Omental fat pad (tissue), 4 donors: ENCODE results near the gene SLC13A4. TPM values are rescaled to one million over a fixed set of nuclear protein-coding genes. Genes with fewer than 3 reads are reported as not detected.

Experiments
- ATAC-seq: fragments of 150-250 bp; one replicate; pipeline ENCODE4 v1.9.1; 2016; ENCODE audit warnings: mild to moderate bottlenecking, moderate library complexity; ENCODE audit not compliant: low FRiP score
- DNase-seq: peaks from one replicate; pipeline ENCODE4 v3.0.0-alpha.2; 2019; ENCODE audit warnings: low spot score
- CTCF ChIP-seq, 3 donors: fragments of 450-650 bp; IDR thresholded peaks; one replicate each; pipeline ENCODE4 v1.5.1; 2016 to 2017; ENCODE audit warnings: antibody characterized with exemption in 3 of 3, mild to moderate bottlenecking in 3 of 3, moderate library complexity in 2 of 3
- total RNA-seq, 4 donors: library from RNA; depleted of rRNA; stranded (reverse); fragments of >200 nt; gene quantifications; one replicate each; pipeline ENCODE4 v1.1.0, GENCODE V29; 2016

SLC13A4 gene
- total RNA-seq, 4 donors from 2014 or later, result 0.09 to 1.4 (median 0.79) TPM; not detected in 1

GRCh38 chr7:135665042-135665441 lies 62.9 kb downstream of the SLC13A4 start:
- ATAC-seq, result no peak

GRCh38 chr7:135664046-135664589 lies 63.9 kb downstream of the SLC13A4 start:
- DNase-seq (no peak), ATAC-seq (peak; percentile 6)
- no peak for TF ChIP-seq CTCF (IDR thresholded peaks at IDR 0.05)

More at GRCh38 chr7:135665042-135665441, 62.9 kb downstream of the SLC13A4 start:
- no peak for TF ChIP-seq CTCF (IDR thresholded peaks at IDR 0.05)
- DNase-seq, result no peak

- peak in 1 of 3 donors; percentile 63 for TF ChIP-seq CTCF (IDR thresholded peaks at IDR 0.05)
- ATAC-seq (peak; percentile 93), DNase-seq (peak; percentile 92)
Measured at GRCh38 chr7:135662373-135663114, 65.4 kb downstream of the SLC13A4 start, which contains the start of gene STMP1. Gene STMP1, plus strand, starts transcription at chr7:135662514.

DNA sequence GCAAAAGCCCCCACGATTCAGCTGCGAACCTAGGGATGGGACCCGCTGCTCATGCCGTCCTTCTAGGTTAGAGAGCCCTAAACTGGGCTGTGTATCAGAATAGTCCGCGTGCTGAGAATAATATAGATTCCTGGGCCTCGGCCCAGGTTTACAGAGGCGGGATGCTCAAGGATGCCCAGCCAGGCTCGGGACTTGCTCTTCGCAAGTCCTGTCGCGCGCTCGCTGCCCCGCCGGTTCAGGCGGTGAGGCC lies 65.9 kb downstream of the SLC13A4 start:
- TF ChIP-seq CTCF (IDR thresholded peaks at IDR 0.05), result no peak
- ATAC-seq (no peak), DNase-seq (no peak)

DNA sequence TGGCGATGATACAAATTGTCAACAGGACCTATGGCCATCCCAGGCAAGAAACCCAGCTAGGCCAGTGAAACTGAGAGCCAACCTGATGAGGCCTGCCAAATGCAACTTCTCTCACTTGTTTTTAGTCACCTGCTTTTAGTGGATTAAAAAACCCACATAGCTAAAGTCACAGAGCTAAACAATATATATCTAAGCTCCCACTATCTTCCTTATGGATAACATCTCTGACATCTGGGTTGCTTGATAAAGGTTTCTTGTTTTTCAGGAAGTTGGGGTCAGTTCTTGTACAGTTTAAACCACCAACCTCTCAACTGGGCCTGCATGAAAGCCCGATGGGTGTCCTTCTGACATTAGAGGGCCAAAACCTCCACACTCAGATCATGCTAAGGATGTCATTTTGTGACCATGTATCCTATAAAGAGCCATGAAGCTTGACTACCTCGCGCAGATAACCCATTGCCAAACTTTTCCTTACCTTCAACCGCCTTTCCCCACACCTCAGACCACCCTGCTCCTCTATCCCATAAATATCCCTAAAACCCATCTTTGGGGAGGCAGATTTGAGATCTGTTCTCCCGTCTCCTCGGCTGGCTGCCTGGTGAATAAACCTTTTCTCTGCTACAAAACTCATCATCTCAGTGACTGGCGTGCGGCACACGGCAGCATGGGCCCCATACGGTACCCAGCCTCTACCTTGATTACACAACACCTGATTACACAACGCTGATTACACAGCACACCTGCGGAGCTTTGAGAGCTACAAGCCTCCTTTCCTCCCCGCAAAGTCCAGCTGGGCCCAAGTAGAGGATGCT lies 66.5 kb downstream of the SLC13A4 start:
- DNase-seq (no peak), ATAC-seq (peak; percentile 18)
- no peak for TF ChIP-seq CTCF (IDR thresholded peaks at IDR 0.05)

- DNase-seq (no peak), ATAC-seq (no peak)
- TF ChIP-seq CTCF (IDR thresholded peaks at IDR 0.05), result no peak
Measured at GRCh38 chr7:135659159-135659846, 68.7 kb downstream of the SLC13A4 start.
